HepG2 (cell line): ENCODE results near the gene IQGAP2. TPM values are rescaled to one million over a fixed set of nuclear protein-coding genes. Genes with fewer than 3 reads are reported as not detected.

ENCODE experiments used
- FOXA3 ChIP-seq: IDR thresholded peaks from 2 replicates; pipeline ENCODE4 v1.6.1; 2016; ENCODE audit warnings: missing genetic modification reagents, missing compliant biosample characterization
- HHEX ChIP-seq: IDR thresholded peaks from 2 replicates; pipeline ENCODE4 v1.6.1; 2016; ENCODE audit warnings: control low read depth
- IKZF1 ChIP-seq: fragments of 450-650 bp; IDR thresholded peaks from 2 replicates; pipeline ENCODE4 v1.7.1; 2016
- MAZ ChIP-seq, 2 experiments: sonication (generic) in 1 of 2; formaldehyde crosslinking in 1 of 2; IDR thresholded peaks; 2 replicates each; pipeline versions ENCODE4 v1.5.0 to v1.6.1; 2012 to 2020; ENCODE audit warnings: low read depth in 2 of 2, mild to moderate bottlenecking in 2 of 2, borderline replicate concordance in 1 of 2, improper control_type of control experiment in 1 of 2, low read length in 1 of 2, missing genetic modification reagents in 1 of 2, moderate library complexity in 1 of 2
- MTA3 ChIP-seq: sonication (generic); formaldehyde crosslinking; IDR thresholded peaks from 2 replicates; pipeline ENCODE4 v1.4.0; 2020; ENCODE audit warnings: missing genetic modification reagents
- MTERF4 ChIP-seq: sonication (generic); formaldehyde crosslinking; IDR thresholded peaks from 2 replicates; pipeline ENCODE4 v1.8.0; 2023; ENCODE audit warnings: mild to moderate bottlenecking, missing genetic modification reagents
- PRDM10 ChIP-seq: sonication (generic); formaldehyde crosslinking; IDR thresholded peaks from 2 replicates; pipeline ENCODE4 v1.4.0; 2020; ENCODE audit warnings: low read depth, missing genetic modification reagents
- RXRB ChIP-seq: IDR thresholded peaks from 2 replicates; pipeline ENCODE4 v1.6.1; 2016; ENCODE audit warnings: borderline replicate concordance, missing genetic modification reagents, missing compliant biosample characterization
- SALL1 ChIP-seq: sonication (generic); formaldehyde crosslinking; IDR thresholded peaks from 2 replicates; pipeline ENCODE4 v1.8.0; 2022; ENCODE audit warnings: mild to moderate bottlenecking, missing genetic modification reagents
- TFDP2 ChIP-seq: sonication (generic); formaldehyde crosslinking; IDR thresholded peaks from 2 replicates; pipeline ENCODE4 v1.4.0; 2020; ENCODE audit warnings: missing genetic modification reagents
- U2AF1 ChIP-seq: fragments of 200-400 bp; formaldehyde crosslinking; optimal IDR thresholded peaks from 2 replicates; pipeline ENCODE3; 2017; ENCODE audit warnings: mild to moderate bottlenecking, low read depth, low read length
- ZKSCAN5 ChIP-seq: sonication (generic); formaldehyde crosslinking; IDR thresholded peaks from 2 replicates; pipeline ENCODE4 v1.5.1; 2020; ENCODE audit warnings: mild to moderate bottlenecking, missing genetic modification reagents
- ZNF34 ChIP-seq: sonication (generic); formaldehyde crosslinking; IDR thresholded peaks from 2 replicates; pipeline ENCODE4 v1.4.0; 2020; ENCODE audit warnings: mild to moderate bottlenecking, missing genetic modification reagents, borderline replicate concordance
- ZNF569 ChIP-seq: sonication (generic); formaldehyde crosslinking; IDR thresholded peaks from 2 replicates; pipeline ENCODE4 v1.5.0; 2020; ENCODE audit warnings: mild to moderate bottlenecking, missing genetic modification reagents, moderate library complexity, borderline replicate concordance
- ZNF768 ChIP-seq: sonication (generic); formaldehyde crosslinking; IDR thresholded peaks from 2 replicates; pipeline ENCODE4 v1.4.0; 2020; ENCODE audit warnings: missing genetic modification reagents
- ZNF777 ChIP-seq: sonication (generic); formaldehyde crosslinking; IDR thresholded peaks from 2 replicates; pipeline ENCODE4 v1.4.0; 2020; ENCODE audit warnings: missing genetic modification reagents
- ZNF782 ChIP-seq: sonication (generic); formaldehyde crosslinking; IDR thresholded peaks from 2 replicates; pipeline ENCODE4 v1.4.0; 2020; ENCODE audit warnings: missing genetic modification reagents, mild to moderate bottlenecking, borderline replicate concordance
- ZNF841 ChIP-seq: sonication (generic); formaldehyde crosslinking; IDR thresholded peaks from 2 replicates; pipeline ENCODE4 v1.8.1; 2023; ENCODE audit warnings: missing genetic modification reagents, borderline replicate concordance
- polyA plus RNA-seq, 8 experiments: library from polyadenylated mRNA; depleted of rRNA in 3 of 8; stranded (reverse) in 7 of 8; unstranded in 1 of 8; fragments of >200 nt; fragmentation: Illumina TruSeq in 4 of 8; extraction: Trizol in 4 of 8; gene quantifications; 2 replicates each; pipeline versions ENCODE4 v1.2.1 to v1.2.3, GENCODE V29; 2011 to 2016; ENCODE audit warnings: low read depth in 4 of 8, missing spikeins in 1 of 8, mixed read lengths in 1 of 8; ENCODE audit not compliant: insufficient read depth in 1 of 8
- total RNA-seq, 5 experiments: library from RNA; depleted of rRNA; stranded (reverse); fragments of >200 nt; fragmentation: Illumina TruSeq; extraction: Trizol; gene quantifications; 2 replicates each; pipeline ENCODE4 v1.2.3, GENCODE V29; 2016; ENCODE audit warnings: low read depth in 1 of 5
- TF ChIP-seq, protein P1 (sequence below): IDR thresholded peaks from 2 replicates; pipeline ENCODE4 v1.6.1; 2016
- TF ChIP-seq, protein P2 (sequence below): sonication (generic); formaldehyde crosslinking; IDR thresholded peaks from 2 replicates; pipeline ENCODE4 v1.8.0; 2022; ENCODE audit warnings: missing genetic modification reagents, mild to moderate bottlenecking, inconsistent platforms, borderline replicate concordance

The IQGAP2 gene
- total and polyA plus RNA-seq, 2 of the 13 experiments (the other 11 are each of a cell fraction or from before 2014, with no cell fraction given), result 35.2 to 83.3 TPM

GRCh38 chr5:76715736-76716455 lies 312.8 kb downstream of the IQGAP2 start, which contains the start of gene F2R (continued):
- TF ChIP-seq HHEX (CRISPR knock-in tag) (no peak), ZNF841 (CRISPR knock-in tag) (no peak), ZNF34 (CRISPR knock-in tag) (0 out of 2 replicates have a peak, but pooled peaks have one; percentile 82), MTERF4 (CRISPR knock-in tag) (0 out of 2 replicates have a peak, but pooled peaks have one; percentile 70), ZNF569 (CRISPR knock-in tag) (no peak), ZNF777 (CRISPR knock-in tag) (peak; percentile 85), U2AF1 (no peak), MTA3 (no peak), ZNF782 (no peak), TFDP2 (CRISPR knock-in tag) (peak; percentile 23; the same call in 1 of the 2 replicates), SALL1 (peak; percentile 47), ZKSCAN5 (no peak), IKZF1 (no peak), PRDM10 (CRISPR knock-in tag) (no peak), ZNF768 (peak; percentile 49), FOXA3 (no peak), MAZ (IDR thresholded peaks at IDR 0.05; ENCODE audit: borderline replicate concordance, low read depth, low read length) (no peak), MAZ (CRISPR knock-in tag; IDR thresholded peaks at IDR 0.05; ENCODE audit: low read depth) (peak; percentile 50), RXRB (CRISPR knock-in tag) (no peak)
- TF ChIP-seq, protein P1, sequence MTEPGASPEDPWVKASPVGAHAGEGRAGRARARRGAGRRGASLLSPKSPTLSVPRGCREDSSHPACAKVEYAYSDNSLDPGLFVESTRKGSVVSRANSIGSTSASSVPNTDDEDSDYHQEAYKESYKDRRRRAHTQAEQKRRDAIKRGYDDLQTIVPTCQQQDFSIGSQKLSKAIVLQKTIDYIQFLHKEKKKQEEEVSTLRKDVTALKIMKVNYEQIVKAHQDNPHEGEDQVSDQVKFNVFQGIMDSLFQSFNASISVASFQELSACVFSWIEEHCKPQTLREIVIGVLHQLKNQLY (CRISPR knock-in tag), result no peak
- TF ChIP-seq, protein P2, sequence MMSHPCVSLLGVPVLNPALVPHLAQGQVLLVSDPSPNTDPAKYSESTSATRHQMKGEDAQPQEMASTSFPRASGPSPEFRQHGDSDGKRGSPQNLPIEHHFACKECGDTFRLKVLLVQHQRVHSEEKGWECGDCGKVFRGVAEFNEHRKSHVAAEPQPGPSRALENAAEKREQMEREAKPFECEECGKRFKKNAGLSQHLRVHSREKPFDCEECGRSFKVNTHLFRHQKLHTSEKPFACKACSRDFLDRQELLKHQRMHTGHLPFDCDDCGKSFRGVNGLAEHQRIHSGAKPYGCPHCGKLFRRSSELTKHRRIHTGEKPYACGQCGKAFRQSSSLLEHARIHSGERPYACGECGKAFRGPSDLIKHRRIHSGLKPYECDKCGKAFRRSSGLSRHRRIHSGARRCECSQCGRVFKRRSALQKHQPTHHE, result no peak
